Smooth muscle cell (in vitro differentiated cells): ENCODE data around the gene EFL1. TPM values are rescaled to one million over a fixed set of nuclear protein-coding genes. Genes with fewer than 3 reads are reported as not detected.
A peak's percentile ranks its signal among the peaks of the same experiment; 100 is the strongest.

Experiments
- DNase-seq: peaks from one replicate; lab custom pipeline; 2025; ENCODE audit not compliant: unreplicated experiment; lab: John Stamatoyannopoulos, UW
- H2AFZ ChIP-seq: fragments of 200-600 bp; sonication (generic); 2 replicates; pipeline ENCODE4 v1.6.0; 2016; ENCODE audit warnings: antibody characterized with exemption, low read depth, mild to moderate bottlenecking
- H3F3A ChIP-seq: fragments of 200-600 bp; sonication (generic); 2 replicates; pipeline ENCODE4 v1.6.0; 2017; ENCODE audit warnings: antibody characterized with exemption, low read depth
- H3K27ac ChIP-seq: fragments of 200-600 bp; sonication (generic); 2 replicates; pipeline ENCODE4 v1.5.1; 2016; ENCODE audit warnings: low read depth, mild to moderate bottlenecking
- H3K27me3 ChIP-seq: fragments of 200-600 bp; sonication (generic); 2 replicates; pipeline ENCODE4 v1.6.1; 2016; ENCODE audit warnings: low read depth, mild to moderate bottlenecking
- H3K36me3 ChIP-seq: fragments of 200-600 bp; sonication (generic); 2 replicates; pipeline ENCODE4 v1.5.1; 2016; ENCODE audit warnings: low read depth
- H3K4me1 ChIP-seq: fragments of 200-600 bp; sonication (generic); 2 replicates; pipeline ENCODE4 v1.5.1; 2016; ENCODE audit warnings: low read depth
- H3K4me2 ChIP-seq: fragments of 200-600 bp; sonication (generic); 2 replicates; pipeline ENCODE4 v1.6.0; 2016; ENCODE audit warnings: mild to moderate bottlenecking
- H3K4me3 ChIP-seq: fragments of 200-600 bp; sonication (generic); 2 replicates; pipeline ENCODE4 v1.5.1; 2016; ENCODE audit warnings: mild to moderate bottlenecking
- H3K79me2 ChIP-seq: fragments of 200-600 bp; sonication (generic); 2 replicates; pipeline ENCODE4 v1.6.0; 2016; ENCODE audit warnings: low read depth, mild to moderate bottlenecking
- H3K9ac ChIP-seq: fragments of 200-600 bp; sonication (generic); 2 replicates; pipeline ENCODE4 v1.6.0; 2016; ENCODE audit warnings: low read depth
- H3K9me3 ChIP-seq: fragments of 200-600 bp; sonication (generic); replicated peaks from 2 replicates; pipeline ENCODE4 v1.5.1; 2016; ENCODE audit warnings: low read depth
- H4K20me1 ChIP-seq: fragments of 200-600 bp; sonication (generic); 2 replicates; pipeline ENCODE4 v1.6.0; 2016; ENCODE audit warnings: low read depth
- CTCF ChIP-seq: fragments of 200-600 bp; sonication (generic); IDR thresholded peaks from 2 replicates; pipeline ENCODE4 v1.5.1; 2017; ENCODE audit warnings: borderline replicate concordance, mild to moderate bottlenecking, antibody characterized with exemption; ENCODE audit not compliant: insufficient read depth, poor library complexity, severe bottlenecking
- WGBS: methylation state at CpG from one replicate; pipeline ENCODE4 v1.1.7; 2016; ENCODE audit warnings: low lambda C conversion rate; 5-methylcytosine and 5-hydroxymethylcytosine counted together
- polyA plus RNA-seq: library from polyadenylated mRNA; unstranded; fragments of >200 nt; fragmentation: Nextera tagmentation; extraction: Ambion mirVana; gene quantifications from 2 replicates; pipeline ENCODE4 v1.2.1, GENCODE V29; 2016
- total RNA-seq: library from RNA; depleted of rRNA; stranded (reverse); fragments of >200 nt; gene quantifications from 2 replicates; pipeline ENCODE4 v1.2.3, GENCODE V29; 2014

EFL1 gene
- total and polyA plus RNA-seq, 2 experiments from 2014 or later = 4.5 to 12.8 TPM

DNA sequence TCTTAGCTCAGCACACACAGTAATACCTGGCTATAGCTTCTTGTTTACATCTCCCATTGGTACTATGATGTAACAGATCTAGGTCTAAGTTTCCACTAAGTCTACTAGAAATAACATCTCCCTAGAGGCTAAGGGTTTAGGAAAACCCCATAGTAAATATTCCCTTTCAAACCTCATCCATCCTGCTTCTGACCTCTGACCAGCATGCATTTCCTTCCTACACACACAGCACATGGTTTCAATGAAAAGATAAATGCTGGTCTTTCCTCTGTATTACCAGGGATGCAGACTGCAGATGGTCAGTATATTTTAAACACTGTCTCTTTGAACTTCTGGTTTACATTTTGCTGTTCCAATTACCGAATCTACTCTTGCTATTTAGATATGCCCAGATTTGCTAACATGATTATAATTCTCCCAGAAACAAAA lies 96.6 kb downstream of the EFL1 start:
- H3F3A ChIP-seq = no peaks in the 10 kb centered on the region
- DNase-seq = no peak
- H3K4me2 ChIP-seq = no peak overlapping the region
- H2AFZ ChIP-seq = no peak overlapping the region
- H3K27ac ChIP-seq = no peak overlapping the region
- H3K4me1 ChIP-seq = no peaks in the 10 kb centered on the region
- H3K79me2 ChIP-seq = no peaks in the 10 kb centered on the region
- no peaks in the 10 kb centered on the region for H3K9me3 ChIP-seq
- TF ChIP-seq CTCF = no peak
- H4K20me1 ChIP-seq = no peaks in the 10 kb centered on the region
- H3K4me3 ChIP-seq = no peak overlapping the region
- H3K9ac ChIP-seq = no peak overlapping the region
- no peaks in the 10 kb centered on the region for H3K27me3 ChIP-seq
- WGBS = 54% methylated on average over 1 of the region's 1 CpG
- H3K36me3 ChIP-seq = no peaks in the 10 kb centered on the region

DNA sequence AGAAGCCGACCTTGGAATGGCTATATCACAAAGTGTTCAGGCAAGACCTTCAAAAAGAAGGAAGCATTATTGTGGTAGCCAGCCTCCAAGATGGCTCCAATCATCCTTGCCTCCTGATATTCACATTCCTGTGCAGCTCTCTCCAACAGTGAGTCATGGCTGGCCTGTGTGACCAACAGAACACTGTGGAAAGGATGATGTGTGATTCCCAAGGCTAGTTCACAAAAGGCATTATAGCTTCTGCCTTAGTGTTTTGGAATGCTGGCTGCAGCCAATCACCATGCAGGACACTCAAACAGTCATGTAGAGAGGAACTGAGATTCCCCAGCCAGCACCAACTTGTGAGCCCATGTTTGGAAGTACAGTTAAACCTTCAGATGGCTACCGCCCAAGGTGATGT lies 102.6 kb downstream of the EFL1 start:
- no peak overlapping the region for H3K4me2 ChIP-seq
- DNase-seq = no peak
- no peak overlapping the region for H3K4me3 ChIP-seq
- no peak overlapping the region for H3K9ac ChIP-seq
- 94% methylated on average over 2 of the region's 2 CpGs for WGBS
- H3K36me3 ChIP-seq = no peaks in the 10 kb centered on the region
- H3K4me1 ChIP-seq = no peaks in the 10 kb centered on the region
- no peaks in the 10 kb centered on the region for H3K9me3 ChIP-seq
- peak overlapping the region; percentile 56 for H3K27ac ChIP-seq
- no peaks in the 10 kb centered on the region for H3K27me3 ChIP-seq
- H2AFZ ChIP-seq = peak overlapping the region; percentile 2
- H3K79me2 ChIP-seq = no peaks in the 10 kb centered on the region
- no peaks in the 10 kb centered on the region for H4K20me1 ChIP-seq
- TF ChIP-seq CTCF = no peak
- H3F3A ChIP-seq = no peaks in the 10 kb centered on the region

- Histone ChIP-seq H3K4me3 (no peak overlapping the region), H3F3A (no peaks in the 10 kb centered on the region), H3K27ac (no peak overlapping the region), H3K9me3 (no peaks in the 10 kb centered on the region), H3K36me3 (no peaks in the 10 kb centered on the region), H3K4me1 (no peaks in the 10 kb centered on the region), H3K79me2 (no peaks in the 10 kb centered on the region), H3K4me2 (no peak overlapping the region), H4K20me1 (no peaks in the 10 kb centered on the region), H3K9ac (no peak overlapping the region), H2AFZ (no peak overlapping the region), H3K27me3 (no peaks in the 10 kb centered on the region)
- WGBS = 89% methylated on average over 4 of the region's 4 CpGs
- TF ChIP-seq CTCF = no peak
- no peak for DNase-seq
These were observed 103.7 kb downstream of the EFL1 start for GRCh38 chr15:82158811-82159210.

DNA sequence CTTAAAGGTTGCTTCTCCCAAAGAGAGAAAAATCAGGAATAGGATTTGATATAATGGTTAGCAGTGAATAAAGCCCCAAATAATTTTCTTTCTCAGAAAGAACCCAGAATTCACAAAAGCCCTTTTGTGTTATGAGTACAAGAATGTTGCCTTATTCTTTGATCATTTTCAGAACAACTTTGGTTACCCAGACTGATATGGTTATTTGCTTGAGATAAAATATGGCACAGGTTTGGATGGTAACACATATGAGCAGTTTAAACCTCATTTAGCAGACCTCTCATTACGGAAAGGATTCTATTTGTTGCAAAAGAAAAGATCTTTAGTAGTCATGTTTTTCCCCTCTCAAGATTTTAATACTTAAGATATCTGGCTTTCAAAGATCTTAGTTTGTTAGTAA lies 111.9 kb downstream of the EFL1 start:
- no peak for DNase-seq
- no peaks in the 10 kb centered on the region for H4K20me1 ChIP-seq
- H3K27me3 ChIP-seq = no peaks in the 10 kb centered on the region
- no peaks in the 10 kb centered on the region for H3K9me3 ChIP-seq
- H3K36me3 ChIP-seq = no peaks in the 10 kb centered on the region
- WGBS = 100% methylated on average over 1 of the region's 1 CpG
- peaks cover 8% of the 10 kb centered on the region for H3F3A ChIP-seq
- no peak overlapping the region for H3K27ac ChIP-seq
- no peak overlapping the region for H3K9ac ChIP-seq
- no peak for TF ChIP-seq CTCF
- no peaks in the 10 kb centered on the region for H3K4me1 ChIP-seq
- H3K4me3 ChIP-seq = no peak overlapping the region
- no peaks in the 10 kb centered on the region for H3K79me2 ChIP-seq
- H3K4me2 ChIP-seq = no peak overlapping the region
- H2AFZ ChIP-seq = no peak overlapping the region
